GM19463 (cell line): ENCODE results near the gene CBARP.
"Not testable (repeated sequence)": the region's sequence is repeated elsewhere in the genome, so short reads cannot be mapped to it uniquely, and the experiment has no call there.

Source experiments
- ATAC-seq: cut with Tn5 transposase; IDR thresholded peaks from one replicate; pipeline ENCODE4 v1.9.1; 2021; ENCODE audit warnings: mild to moderate bottlenecking, moderate library complexity; ENCODE audit not compliant: unreplicated experiment

The CBARP gene

GRCh38 chr19:1252821-1253513, 15.2 kb upstream of the CBARP start:
- ATAC-seq: no peak

- no peak for ATAC-seq
Observed at GRCh38 chr19:1252221-1252820, 14.5 kb upstream of the CBARP start.

GRCh38 chr19:1251330-1252220, 13.8 kb upstream of the CBARP start:
- no peak for ATAC-seq

- no peak for ATAC-seq
Observed at GRCh38 chr19:1250437-1251260, 12.8 kb upstream of the CBARP start.

GRCh38 chr19:1249990-1250436, 12.2 kb upstream of the CBARP start:
- no peak for ATAC-seq

- peak; percentile 43 for ATAC-seq
Observed at GRCh38 chr19:1249298-1249989, 11.6 kb upstream of the CBARP start.

- ATAC-seq: peak; percentile 19
Observed at GRCh38 chr19:1248786-1249297, 11.0 kb upstream of the CBARP start.

GRCh38 chr19:1248139-1248785, 10.5 kb upstream of the CBARP start, which contains the start of gene MIDN:
TSS of gene MIDN (plus strand) at chr19:1248583. CDS start at chr19:1250297, 1,714 bp downstream.
- ATAC-seq: peak; percentile 20

- ATAC-seq: no peak
Observed at GRCh38 chr19:1247748-1248138, 9.9 kb upstream of the CBARP start.

GRCh38 chr19:1246265-1247087, 8.7 kb upstream of the CBARP start:
- ATAC-seq: not testable (repeated sequence)

GRCh38 chr19:1245494-1246264, 7.9 kb upstream of the CBARP start:
- ATAC-seq: no peak

GRCh38 chr19:1244693-1245451, 7.1 kb upstream of the CBARP start:
- no peak for ATAC-seq

GRCh38 chr19:1243768-1244692, 6.2 kb upstream of the CBARP start:
- no peak for ATAC-seq

- peak; percentile 53 for ATAC-seq
Observed at GRCh38 chr19:1241417-1242095, 3.8 kb upstream of the CBARP start, which contains the start of gene ATP5F1D. TSS of gene ATP5F1D (plus strand) at chr19:1241751. CDS start at chr19:1241851, 100 bp downstream.

- ATAC-seq: no peak
Observed at GRCh38 chr19:1240925-1241324, 3.1 kb upstream of the CBARP start.
